ENCODE measurements around the gene RSAD2.

- TF ChIP-seq CTCF (IDR thresholded peaks at IDR 0.05; ENCODE audit: low read length) = no peak
- TF ChIP-seq EZH2 (IDR thresholded peaks at IDR 0.05; ENCODE audit: borderline replicate concordance, low read length) = no peak
Measured at GRCh38 chr2:6929196-6929819, 51.7 kb downstream of the RSAD2 start.
